AG09309 (cell line): ENCODE data around the gene TBC1D10B.
A peak's percentile ranks its signal among the peaks of the same experiment; 100 is the strongest.

Source experiments
- DNase-seq: peaks from one replicate; pipeline ENCODE4 v3.0.0-alpha.2; 2010; ENCODE audit warnings: low read depth
- H3K4me3 ChIP-seq: 2 replicates; pipeline ENCODE4 v1.5.1; 2011; ENCODE audit warnings: mild to moderate bottlenecking, low read depth, low read length, moderate library complexity; ENCODE audit not compliant: control insufficient read depth
- CTCF ChIP-seq: IDR thresholded peaks from 2 replicates; pipeline ENCODE4 v1.5.1; 2011; ENCODE audit warnings: mild to moderate bottlenecking, low read depth, low read length, inconsistent platforms; ENCODE audit not compliant: insufficient read depth, control insufficient read depth; ENCODE audit errors: missing control alignments

Gene TBC1D10B

GRCh38 chr16:30357715-30358576 lies 12.3 kb downstream of the TBC1D10B start:
- no peak for DNase-seq
- H3K4me3 ChIP-seq: no peak overlapping the region
- no peak for TF ChIP-seq CTCF

- H3K4me3 ChIP-seq: no peak overlapping the region
- DNase-seq: no peak
- no peak for TF ChIP-seq CTCF
Measured at GRCh38 chr16:30357085-30357714, 13.1 kb downstream of the TBC1D10B start.

- TF ChIP-seq CTCF: no peak
- no peak for DNase-seq
Measured at GRCh38 chr16:30356401-30357084, 13.8 kb downstream of the TBC1D10B start.

DNA sequence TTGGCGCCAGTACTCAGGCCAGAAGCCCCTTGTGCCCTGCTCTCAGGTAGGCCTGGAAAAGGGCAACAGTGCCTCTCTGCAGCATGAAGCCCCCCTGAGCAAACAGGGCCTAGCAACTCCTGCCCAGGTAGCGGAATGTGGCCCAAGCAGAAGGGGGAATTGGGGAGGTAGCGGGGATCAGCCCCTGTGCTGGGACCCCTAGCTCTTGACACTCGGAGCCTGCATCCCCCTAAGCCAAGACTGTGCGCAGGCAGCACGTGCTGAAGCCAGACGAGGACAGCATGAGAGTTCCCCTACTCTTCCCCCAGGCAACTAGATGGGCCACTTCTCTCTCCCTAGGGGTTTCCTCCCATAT lies 14.4 kb downstream of the TBC1D10B start:
- TF ChIP-seq CTCF: no peak
- no peak for DNase-seq
- H3K4me3 ChIP-seq: peak overlapping the region; percentile 60

More at GRCh38 chr16:30356401-30357084, 13.8 kb downstream of the TBC1D10B start:
- no peak overlapping the region for H3K4me3 ChIP-seq

- peak; percentile 99 for DNase-seq
- peak within 1 kb of the TSS; percentile 60 for H3K4me3 ChIP-seq
- peak; percentile 2 for TF ChIP-seq CTCF
Measured at GRCh38 chr16:30355144-30355953, 14.9 kb downstream of the TBC1D10B start, which contains the start of gene CD2BP2. TSS of gene CD2BP2 (minus strand) at chr16:30355308. CDS start at chr16:30354681, 627 bp downstream.
